Osteocyte (in vitro differentiated cells): Measurements from ENCODE around the gene KDM4C. TPM values are rescaled to one million over a fixed set of nuclear protein-coding genes. Genes with fewer than 3 reads are reported as not detected.

Experiments used
- DNase-seq: peaks from one replicate; pipeline ENCODE4 v3.0.0; 2021; ENCODE audit warnings: mixed read lengths; ENCODE audit not compliant: unreplicated experiment; ENCODE audit errors: extremely low spot score
- H3K27ac Mint-ChIP-seq: one replicate; pipeline ENCODE4 v1.8.0; 2021; ENCODE audit warnings: mild to moderate bottlenecking, mixed read lengths; ENCODE audit not compliant: unreplicated experiment
- H3K27me3 Mint-ChIP-seq: one replicate; pipeline ENCODE4 v1.8.0; 2021; ENCODE audit warnings: mixed read lengths; ENCODE audit not compliant: unreplicated experiment
- H3K36me3 Mint-ChIP-seq: one replicate; pipeline ENCODE4 v1.8.0; 2021; ENCODE audit warnings: mixed read lengths; ENCODE audit not compliant: unreplicated experiment
- H3K4me1 Mint-ChIP-seq: one replicate; pipeline ENCODE4 v1.8.0; 2021; ENCODE audit warnings: mixed read lengths; ENCODE audit not compliant: unreplicated experiment
- H3K4me3 Mint-ChIP-seq: one replicate; pipeline ENCODE4 v1.8.0; 2021; ENCODE audit warnings: mild to moderate bottlenecking, moderate library complexity, mixed read lengths; ENCODE audit not compliant: unreplicated experiment
- H3K9me3 Mint-ChIP-seq: one replicate; pipeline ENCODE4 v1.8.0; 2021; ENCODE audit warnings: mixed read lengths; ENCODE audit not compliant: unreplicated experiment
- CTCF ChIP-seq: fragments of 200-600 bp; sonication (generic); IDR thresholded peaks from 2 replicates; pipeline ENCODE4 v1.5.0; 2021; ENCODE audit warnings: antibody characterized with exemption, mild to moderate bottlenecking, moderate library complexity
- total RNA-seq: library from RNA; stranded (reverse); gene quantifications from 2 replicates; pipeline ENCODE4 v1.2.1, GENCODE V29; 2021

KDM4C gene
- total RNA-seq, 1 donor from 2014 or later: 25.3 TPM

GRCh38 chr9:7161469-7161868, 403.7 kb downstream of the KDM4C start:
- no peak for DNase-seq
- no peak for TF ChIP-seq CTCF
- Mint-ChIP-seq H3K4me3 (no peak overlapping the region), H3K9me3 (peaks cover 12% of the 10 kb centered on the region), H3K27ac (no peak overlapping the region), H3K4me1 (peaks cover 3% of the 10 kb centered on the region), H3K36me3 (peaks cover 10% of the 10 kb centered on the region), H3K27me3 (no peaks in the 10 kb centered on the region)

- H3K4me1 Mint-ChIP-seq: peaks cover 3% of the 10 kb centered on the region
- no peaks in the 10 kb centered on the region for H3K27me3 Mint-ChIP-seq
- no peak for DNase-seq
- no peak overlapping the region for H3K27ac Mint-ChIP-seq
- H3K4me3 Mint-ChIP-seq: no peak overlapping the region
- no peak for TF ChIP-seq CTCF
- H3K9me3 Mint-ChIP-seq: peaks cover 10% of the 10 kb centered on the region
- peaks cover 3% of the 10 kb centered on the region for H3K36me3 Mint-ChIP-seq
These were observed 406.2 kb downstream of the KDM4C start for GRCh38 chr9:7163932-7164331.

GRCh38 chr9:7164440-7165330, 406.9 kb downstream of the KDM4C start:
- no peak for DNase-seq
- TF ChIP-seq CTCF: no peak
- Mint-ChIP-seq H3K27ac (no peak overlapping the region), H3K4me1 (peaks cover 5% of the 10 kb centered on the region), H3K4me3 (no peak overlapping the region), H3K36me3 (peaks cover 5% of the 10 kb centered on the region), H3K27me3 (no peaks in the 10 kb centered on the region), H3K9me3 (peaks cover 4% of the 10 kb centered on the region)

- Mint-ChIP-seq H3K27ac (no peak overlapping the region), H3K4me1 (peaks cover 13% of the 10 kb centered on the region), H3K9me3 (no peaks in the 10 kb centered on the region), H3K36me3 (peaks cover 8% of the 10 kb centered on the region), H3K27me3 (no peaks in the 10 kb centered on the region), H3K4me3 (no peak overlapping the region)
- no peak for TF ChIP-seq CTCF
- DNase-seq: no peak
These were observed 407.7 kb downstream of the KDM4C start for GRCh38 chr9:7165331-7165975.

GRCh38 chr9:7166074-7166473, 408.3 kb downstream of the KDM4C start:
- no peak overlapping the region for H3K4me3 Mint-ChIP-seq

More at GRCh38 chr9:7166074-7166473, 408.3 kb downstream of the KDM4C start:
- no peak for TF ChIP-seq CTCF
- peaks cover 11% of the 10 kb centered on the region for H3K36me3 Mint-ChIP-seq
- no peaks in the 10 kb centered on the region for H3K27me3 Mint-ChIP-seq
- DNase-seq: no peak
- H3K27ac Mint-ChIP-seq: no peak overlapping the region
- H3K9me3 Mint-ChIP-seq: no peaks in the 10 kb centered on the region
- H3K4me1 Mint-ChIP-seq: peaks cover 18% of the 10 kb centered on the region
